GM18951 (cell line): ENCODE measurements around the gene IQGAP3.

Source experiments
- POLR2A ChIP-seq: IDR thresholded peaks from 4 replicates; pipeline ENCODE4 v1.6.1; 2011; ENCODE audit warnings: mild to moderate bottlenecking; ENCODE audit not compliant: insufficient read length, insufficient read depth; ENCODE audit errors: extremely low read depth
- in situ Hi-C: fragments of 300-500 bp; cut with MboI; formaldehyde crosslinking; loops from one replicate; pipeline ENCODE4 v1.12.0; 2022; ENCODE audit warnings: low sequenced_read_pairs, mixed read lengths, inconsistent platforms; ENCODE audit not compliant: unreplicated experiment

IQGAP3 gene

GRCh38 chr1:156515956-156516355 lies 56.4 kb downstream of the IQGAP3 start:
- in situ Hi-C loops: no loop called here
- TF ChIP-seq POLR2A: no peak

DNA sequence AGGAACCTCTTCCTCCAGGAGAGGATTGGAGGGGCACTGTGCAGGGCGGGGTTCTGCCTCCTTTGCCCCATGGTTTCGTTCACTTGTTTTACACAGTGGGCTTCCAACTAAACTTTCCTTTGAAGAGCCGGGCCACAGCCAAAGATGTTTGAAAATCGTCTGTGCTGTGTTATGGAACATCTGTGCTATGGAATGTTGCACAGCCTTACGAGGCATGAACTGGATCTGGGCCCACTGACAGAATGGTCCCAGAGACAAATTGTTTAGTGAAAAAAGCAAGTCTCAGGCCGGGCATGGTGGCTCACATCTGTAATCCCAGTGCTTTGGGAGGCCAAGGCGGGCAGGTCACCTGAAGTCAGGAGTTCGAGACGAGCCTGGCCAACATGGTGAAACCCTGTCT lies 59.2 kb downstream of the IQGAP3 start:
- TF ChIP-seq POLR2A: no peak
- in situ Hi-C loops: no loop called here

GRCh38 chr1:156511644-156512043 lies 60.7 kb downstream of the IQGAP3 start:
- TF ChIP-seq POLR2A: no peak
- in situ Hi-C loops: no loop called here

DNA sequence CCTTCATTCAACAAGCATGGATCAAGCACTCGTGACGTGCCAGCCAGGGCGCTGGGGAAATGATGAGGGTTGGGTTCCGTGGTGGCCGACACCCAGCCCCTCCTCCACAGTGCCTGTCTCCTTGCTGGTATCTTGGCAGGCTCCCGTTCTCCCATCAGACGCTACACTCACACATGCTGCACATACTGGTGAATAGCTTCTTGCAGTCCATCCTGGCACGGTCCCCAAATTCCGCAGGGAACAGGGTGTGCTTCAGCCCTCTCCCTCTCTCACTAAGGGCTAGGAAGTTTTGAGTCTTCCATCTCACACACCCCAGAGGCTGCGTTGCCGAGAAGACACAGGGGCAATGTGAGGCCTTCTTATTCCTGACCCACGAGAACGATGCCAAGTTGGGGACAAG lies 61.7 kb downstream of the IQGAP3 start:
- in situ Hi-C loops: no loop called here
- no peak for TF ChIP-seq POLR2A

- no peak for TF ChIP-seq POLR2A
- in situ Hi-C loops: no loop called here
These were observed 62.8 kb downstream of the IQGAP3 start for GRCh38 chr1:156509424-156510034.

GRCh38 chr1:156508955-156509234 lies 63.5 kb downstream of the IQGAP3 start:
- in situ Hi-C loops: no loop called here
- TF ChIP-seq POLR2A: no peak

DNA sequence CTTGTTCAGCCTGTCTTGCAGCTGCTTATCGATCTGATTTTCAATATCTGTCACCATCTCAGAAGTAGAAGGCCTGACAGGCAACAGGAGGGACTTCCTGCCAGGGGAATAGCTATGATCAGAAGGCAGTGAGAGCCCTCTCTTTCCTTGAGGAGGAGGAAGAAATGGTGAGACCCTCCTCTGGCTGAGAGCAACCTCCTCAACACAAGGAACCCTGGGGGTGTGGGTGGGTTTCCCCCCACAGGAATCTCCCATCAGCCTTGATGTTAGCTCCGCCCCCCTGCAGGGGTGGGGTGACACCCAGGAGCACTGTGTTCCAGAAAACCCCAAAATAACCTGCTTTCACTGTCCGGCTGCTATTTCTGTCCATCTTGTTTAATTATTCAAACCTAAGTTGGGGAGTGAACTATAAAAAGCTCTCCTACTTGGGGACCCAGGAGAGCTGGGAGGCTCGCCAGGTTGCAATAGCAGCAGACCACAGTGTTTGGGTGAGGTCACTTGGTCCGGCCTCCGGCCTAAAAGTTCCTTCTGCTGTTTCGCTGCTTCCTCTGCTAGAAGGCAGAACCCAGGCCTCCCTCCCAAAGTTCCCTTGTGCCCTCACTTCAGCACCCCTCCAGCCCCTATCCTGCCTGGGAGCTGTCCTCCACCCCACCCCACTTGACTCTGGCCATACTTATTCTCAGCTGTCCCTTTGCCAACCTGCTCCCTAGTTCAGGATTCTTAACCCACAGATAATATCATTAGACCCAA lies 64.0 kb downstream of the IQGAP3 start:
- in situ Hi-C loops: no loop called here
- TF ChIP-seq POLR2A: peak; percentile 32

GRCh38 chr1:156506450-156506849 lies 65.9 kb downstream of the IQGAP3 start:
- no peak for TF ChIP-seq POLR2A
- in situ Hi-C loops: no loop called here

GRCh38 chr1:156505679-156506298 lies 66.6 kb downstream of the IQGAP3 start:
- in situ Hi-C loops: no loop called here
- no peak for TF ChIP-seq POLR2A

DNA sequence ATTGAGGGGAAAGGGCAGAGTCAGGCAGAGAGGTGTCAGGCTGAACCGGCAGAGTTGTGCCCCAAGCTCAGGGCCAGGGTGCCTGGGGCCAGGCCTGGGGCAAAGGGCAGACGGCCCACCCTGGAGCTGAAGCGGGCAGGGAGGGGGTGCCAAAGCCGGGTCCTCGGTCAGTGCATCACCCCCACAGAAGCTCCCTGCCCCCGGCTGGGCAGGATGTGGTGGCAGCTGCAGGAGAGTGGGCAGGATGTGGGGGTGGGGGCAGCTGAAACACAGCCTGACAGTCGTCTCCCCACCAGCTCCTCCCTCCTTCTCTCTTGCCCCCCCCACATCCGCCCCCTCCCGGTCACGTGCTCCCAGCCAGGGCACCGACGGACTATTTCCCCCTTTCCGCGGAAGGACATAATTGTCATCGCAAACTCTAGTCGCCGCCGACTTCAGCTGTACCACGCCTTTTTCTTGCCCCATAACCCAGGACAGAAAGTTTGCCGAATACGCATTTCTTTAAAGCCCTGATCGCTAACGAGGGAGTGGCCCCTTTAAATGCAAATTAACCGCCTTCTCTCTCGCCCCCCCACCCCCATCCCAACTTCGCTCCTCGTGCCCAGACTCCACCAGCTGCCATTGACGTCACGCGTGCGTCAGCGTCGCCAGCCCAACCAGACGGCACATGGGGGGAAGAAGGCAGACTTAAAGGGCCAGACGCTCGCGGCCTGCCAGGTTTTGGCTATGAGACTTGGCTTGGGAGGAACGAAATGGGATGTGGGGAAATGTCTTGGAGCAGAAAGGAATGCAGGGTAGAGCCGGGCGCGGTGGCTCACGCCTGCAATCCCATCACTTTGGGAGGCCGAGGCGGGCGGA lies 67.3 kb downstream of the IQGAP3 start:
- TF ChIP-seq POLR2A: peak; percentile 49
- in situ Hi-C loops: no loop called here

DNA sequence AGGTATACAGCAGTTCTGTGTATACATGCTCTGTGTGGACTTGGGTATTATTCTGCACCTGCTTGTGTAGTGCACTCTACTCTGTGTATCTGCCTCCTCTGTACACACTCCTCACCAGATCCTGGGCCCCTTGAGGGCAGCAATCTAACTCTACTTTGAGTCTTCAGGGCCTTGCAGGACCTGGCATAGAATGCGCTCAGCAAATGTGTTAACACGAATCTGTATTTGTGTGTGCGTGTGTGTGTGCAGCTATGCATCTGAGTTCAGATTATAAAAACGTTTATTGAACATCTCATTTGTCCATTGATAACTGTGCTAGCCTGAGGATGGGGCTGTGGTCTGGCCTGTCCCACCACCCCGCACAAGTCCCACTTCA lies 67.9 kb downstream of the IQGAP3 start:
- TF ChIP-seq POLR2A: no peak
- in situ Hi-C loops: no loop called here

DNA sequence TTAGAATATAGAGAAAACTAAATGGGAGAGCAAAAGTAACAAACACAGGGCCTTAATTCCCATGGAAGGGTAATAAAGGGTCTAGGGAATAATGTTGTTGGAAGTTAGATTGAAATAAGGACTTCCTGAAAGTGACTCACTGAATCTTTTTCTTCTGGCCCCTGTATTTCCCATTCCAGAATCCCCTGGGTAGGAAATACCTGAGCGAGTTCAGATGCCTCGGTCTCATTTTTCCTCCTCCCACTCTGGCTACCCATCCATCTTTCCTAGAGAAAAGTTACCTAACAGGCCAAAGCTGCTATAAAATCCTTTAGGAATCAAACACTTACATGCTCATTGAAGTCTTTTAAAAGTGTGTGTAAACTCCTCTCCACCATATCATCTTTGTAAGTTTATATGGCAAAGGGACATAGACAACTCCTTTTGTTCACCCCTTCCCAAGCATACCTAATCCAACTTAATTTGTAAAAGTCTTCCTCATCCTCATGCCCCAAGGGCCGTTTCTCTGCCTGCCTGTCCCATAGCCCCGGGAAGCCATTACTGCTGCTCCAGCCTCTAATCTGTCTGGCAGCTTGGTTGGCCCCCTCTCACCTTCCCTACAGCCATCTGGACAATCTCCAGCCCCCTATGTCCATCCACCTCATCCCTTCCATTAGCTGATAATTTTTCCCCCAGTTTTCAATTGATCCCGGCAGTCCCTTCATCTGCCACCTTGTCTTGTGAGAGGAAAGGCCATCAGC lies 68.5 kb downstream of the IQGAP3 start:
- no peak for TF ChIP-seq POLR2A
- in situ Hi-C loops: no loop called here

DNA sequence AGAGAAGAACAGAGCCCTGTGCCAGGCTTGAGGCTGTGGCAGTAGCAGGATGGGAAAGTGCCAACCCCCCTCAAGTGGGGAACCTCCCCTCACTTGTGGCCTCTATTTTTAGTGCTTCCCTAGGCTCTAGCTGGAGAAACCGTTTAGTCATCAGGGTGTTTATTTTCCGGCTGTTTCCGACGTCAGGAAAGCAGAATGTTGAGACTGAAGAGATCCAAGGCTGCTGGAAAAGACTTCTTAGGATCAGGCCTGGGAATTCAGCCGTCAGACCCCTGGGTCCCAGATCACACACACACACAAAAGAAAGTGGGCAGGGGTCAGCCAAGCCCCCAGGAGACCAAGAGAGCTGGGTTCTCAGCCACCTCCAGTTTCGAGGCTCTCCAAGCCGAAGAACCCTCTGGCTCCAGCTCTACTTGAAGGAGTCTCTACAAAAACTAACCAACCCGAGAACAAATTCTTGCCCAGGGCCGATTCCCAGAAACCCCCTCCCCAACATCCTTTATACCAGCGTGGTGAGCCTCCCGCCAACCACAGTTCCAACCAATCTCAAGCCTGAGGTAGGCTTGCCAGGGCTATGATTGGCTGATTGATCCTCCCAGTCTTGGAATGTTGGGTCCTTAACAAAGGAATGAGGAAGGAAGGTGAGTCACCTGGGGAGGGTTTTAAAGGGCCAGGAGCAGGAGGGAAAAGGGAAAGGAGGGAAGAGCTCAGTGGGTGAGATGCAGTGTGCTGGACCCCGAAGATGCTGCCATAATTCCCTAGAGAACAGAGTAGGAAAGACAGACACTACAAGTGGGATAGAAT lies 69.3 kb downstream of the IQGAP3 start:
- in situ Hi-C loops: no loop called here
- TF ChIP-seq POLR2A: no peak
